ENCODE data around the gene MYH4.

Gene MYH4

GRCh38 chr17:10421211-10421610 lies 48.1 kb downstream of the MYH4 start:
- no peak for DNase-seq

- no peak for DNase-seq
These were observed 48.5 kb downstream of the MYH4 start for GRCh38 chr17:10420811-10421210.

DNA sequence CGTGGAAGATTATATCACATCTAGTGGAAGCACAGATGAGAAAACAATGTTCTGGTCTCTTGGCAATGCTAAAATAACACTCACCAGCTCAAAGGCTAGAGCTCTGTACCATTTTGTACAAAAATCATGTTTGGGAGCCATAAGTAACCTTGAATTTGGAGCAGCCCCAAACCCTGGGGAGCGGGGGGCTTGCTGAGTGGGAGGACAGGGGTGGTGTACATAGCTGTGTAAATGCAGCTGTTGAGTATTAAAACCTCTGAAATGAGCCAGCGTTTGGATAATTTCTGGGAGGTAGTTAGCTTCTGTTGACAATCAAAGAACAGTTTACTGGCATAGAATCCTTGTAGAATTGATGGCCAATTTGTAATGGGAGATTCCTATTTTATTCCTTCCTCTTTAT lies 51.9 kb downstream of the MYH4 start:
- no peak for DNase-seq

GRCh38 chr17:10415161-10415560 lies 54.2 kb downstream of the MYH4 start:
- no peak for DNase-seq

- DNase-seq, result no peak
These were observed 65.8 kb downstream of the MYH4 start for GRCh38 chr17:10403589-10403988.

DNA sequence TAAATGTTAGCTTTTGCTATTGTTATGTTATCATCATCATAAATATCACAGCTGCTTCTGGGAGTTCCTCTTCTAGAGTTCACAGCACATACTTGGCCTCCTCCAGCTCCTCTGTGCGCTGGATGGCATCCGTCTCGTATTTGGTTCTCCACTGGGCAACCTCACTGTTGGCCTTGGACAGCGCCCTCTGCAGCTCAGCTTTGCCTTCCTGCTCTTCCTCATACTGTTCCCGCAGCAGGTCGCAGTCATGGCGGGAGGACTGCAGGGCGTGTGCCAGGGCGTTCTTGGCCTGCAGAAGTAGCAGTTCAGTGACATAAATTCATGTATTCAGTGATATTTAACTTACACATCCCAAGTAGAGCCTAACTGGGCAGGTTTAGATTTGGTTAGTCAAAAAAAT lies 71.0 kb downstream of the MYH4 start:
- peak; percentile 63 for DNase-seq

DNA sequence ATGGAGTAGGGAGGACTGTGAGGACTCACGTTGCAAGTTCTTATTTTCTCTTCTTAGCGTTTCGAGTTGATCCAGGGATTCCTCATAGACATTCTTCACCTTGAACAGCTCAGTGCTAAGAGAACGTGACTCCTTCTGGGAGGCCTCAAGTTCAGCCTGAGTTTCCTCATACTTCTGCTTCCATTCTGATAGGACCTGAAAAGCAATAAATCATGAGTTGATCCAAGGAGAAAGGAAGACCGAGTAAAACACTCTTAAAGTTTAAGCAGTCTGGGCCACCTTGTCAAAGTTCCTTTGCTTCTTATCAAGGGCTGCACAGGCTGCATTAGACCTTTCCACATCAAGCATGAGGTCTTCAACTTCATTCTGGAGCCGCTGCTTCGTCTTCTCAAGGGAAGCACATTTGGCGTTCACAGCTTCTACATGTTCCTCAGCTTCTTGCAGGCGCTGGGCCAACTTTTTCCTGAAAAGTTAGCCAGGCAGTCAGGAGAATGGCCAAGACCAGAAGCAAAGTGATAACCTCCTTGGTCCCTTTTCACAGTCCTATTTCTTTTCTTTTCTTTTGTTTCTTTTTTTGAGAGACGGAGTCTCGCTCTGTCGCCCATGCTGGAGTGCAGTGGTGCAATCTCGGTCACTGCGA lies 72.7 kb downstream of the MYH4 start:
- DNase-seq, result no peak

DNA sequence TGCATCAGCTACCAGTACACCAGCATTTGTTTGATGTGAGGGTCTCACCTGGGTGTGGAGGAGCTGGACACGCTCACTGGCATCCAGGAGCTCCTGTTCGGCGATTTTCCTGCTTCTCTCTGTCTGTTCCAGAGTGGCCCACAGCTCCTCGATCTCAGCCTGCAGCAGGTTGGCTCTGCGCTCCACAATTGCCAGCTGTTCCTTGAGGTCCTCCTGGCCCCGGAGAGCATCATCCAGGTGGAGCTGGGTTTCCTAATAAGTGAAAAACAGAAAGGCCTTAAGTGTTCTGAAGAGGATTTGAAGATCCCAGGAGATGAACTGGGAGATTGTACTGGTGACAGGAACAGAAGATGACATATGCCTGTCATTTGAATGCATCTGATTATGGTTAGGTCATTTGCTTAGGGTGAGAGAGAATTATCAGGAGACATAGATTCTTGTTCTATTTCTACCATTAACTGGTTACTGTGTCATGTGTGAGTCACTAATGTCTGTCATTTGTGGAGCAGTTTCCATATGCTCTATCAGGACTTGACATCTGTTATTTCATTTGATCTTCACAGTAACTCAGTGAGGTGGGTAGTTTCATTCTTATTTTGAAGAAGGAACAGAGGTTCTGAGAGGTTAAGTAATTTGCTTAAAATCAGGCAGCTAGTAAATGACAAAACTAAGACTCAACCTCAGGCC lies 75.0 kb downstream of the MYH4 start:
- no peak for DNase-seq
